ENCODE results near the gene ITPA.
"Not testable (repeated sequence)": the region's sequence is repeated elsewhere in the genome, so short reads cannot be mapped to it uniquely, and the experiment has no call there.

Gene ITPA

DNA sequence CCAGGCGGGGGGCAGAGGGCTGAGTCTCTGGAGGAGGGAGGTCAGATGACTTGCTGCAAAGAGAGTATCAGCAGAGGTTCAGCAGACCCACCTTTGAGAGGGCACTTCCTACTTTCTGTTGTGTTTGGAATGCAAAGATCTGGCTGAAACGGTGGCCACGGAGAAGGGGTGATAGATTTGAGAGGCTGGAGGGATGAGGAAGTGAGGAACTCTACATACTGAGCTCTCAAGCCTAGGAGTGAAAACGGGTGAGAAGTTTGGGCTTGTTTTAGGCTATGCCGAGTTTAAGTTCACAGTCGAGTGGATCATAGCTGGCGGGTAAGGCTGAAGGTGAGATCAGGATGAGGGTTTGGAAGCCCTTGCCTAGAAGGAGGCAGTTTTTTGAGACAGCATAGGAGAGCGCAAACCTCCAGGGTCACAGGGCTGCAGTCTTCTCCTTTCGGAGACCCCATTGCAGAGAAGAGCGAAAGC is 477 bp upstream of the ITPA start:
- no peak for DNase-seq (ENCODE audit: low read depth, low spot score)
- peaks cover 4% of the 10 kb centered on the region for H3K4me1 ChIP-seq (ENCODE audit: insufficient read depth, insufficient read length)
- H3K4me3 ChIP-seq (ENCODE audit: insufficient read length, low read depth): peak overlapping the region; percentile 56
- H3K36me3 ChIP-seq (ENCODE audit: insufficient read depth, insufficient read length, low read length): peaks cover 21% of the 10 kb centered on the region
- peak overlapping the region; percentile 83 for H3K9ac ChIP-seq (ENCODE audit: insufficient read length, low read depth)
- H3K27me3 ChIP-seq (ENCODE audit: insufficient read depth, insufficient read length): no peaks in the 10 kb centered on the region
- no peaks in the 10 kb centered on the region for H3K9me3 ChIP-seq (ENCODE audit: insufficient read depth, low read length)
- TF ChIP-seq SUZ12 (IDR thresholded peaks at IDR 0.05; ENCODE audit: extremely low read depth, insufficient read depth, insufficient read length) (no peak), ZNF274 (IDR thresholded peaks at IDR 0.05; ENCODE audit: low read depth, low read length) (no peak), YY1 (IDR thresholded peaks at IDR 0.05; ENCODE audit: insufficient read depth, insufficient read length) (no peak)

DNA sequence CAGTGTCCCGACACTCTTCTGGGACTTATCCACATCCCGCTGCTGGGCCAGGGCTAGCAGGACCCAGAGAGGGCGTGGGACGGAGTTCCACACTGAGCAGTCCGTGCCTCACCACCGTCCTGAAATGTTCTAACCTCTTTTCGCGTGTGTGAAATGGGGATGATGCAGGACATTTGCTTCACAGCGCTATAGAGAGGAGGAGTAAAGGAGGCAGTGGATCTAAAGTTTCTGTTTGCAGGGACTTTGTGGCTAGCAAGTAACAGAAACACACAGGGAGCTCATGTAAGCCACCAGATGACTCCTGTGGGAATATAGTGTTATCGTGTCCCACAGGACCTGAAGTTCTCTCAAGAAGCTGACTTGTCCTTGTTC is 634 bp downstream of the ITPA start:
- Histone ChIP-seq H3K4me1 (ENCODE audit: insufficient read depth, insufficient read length) (peaks cover 4% of the 10 kb centered on the region), H3K4me3 (ENCODE audit: insufficient read length, low read depth) (peak overlapping the region; percentile 56), H3K9ac (ENCODE audit: insufficient read length, low read depth) (peak overlapping the region; percentile 83), H3K9me3 (ENCODE audit: insufficient read depth, low read length) (no peaks in the 10 kb centered on the region), H3K36me3 (ENCODE audit: insufficient read depth, insufficient read length, low read length) (peaks cover 28% of the 10 kb centered on the region), H3K27me3 (ENCODE audit: insufficient read depth, insufficient read length) (no peaks in the 10 kb centered on the region)
- TF ChIP-seq SUZ12 (IDR thresholded peaks at IDR 0.05; ENCODE audit: extremely low read depth, insufficient read depth, insufficient read length) (no peak), ZNF274 (IDR thresholded peaks at IDR 0.05; ENCODE audit: low read depth, low read length) (no peak), YY1 (IDR thresholded peaks at IDR 0.05; ENCODE audit: insufficient read depth, insufficient read length) (no peak)
- no peak for DNase-seq (ENCODE audit: low read depth, low spot score)

DNA sequence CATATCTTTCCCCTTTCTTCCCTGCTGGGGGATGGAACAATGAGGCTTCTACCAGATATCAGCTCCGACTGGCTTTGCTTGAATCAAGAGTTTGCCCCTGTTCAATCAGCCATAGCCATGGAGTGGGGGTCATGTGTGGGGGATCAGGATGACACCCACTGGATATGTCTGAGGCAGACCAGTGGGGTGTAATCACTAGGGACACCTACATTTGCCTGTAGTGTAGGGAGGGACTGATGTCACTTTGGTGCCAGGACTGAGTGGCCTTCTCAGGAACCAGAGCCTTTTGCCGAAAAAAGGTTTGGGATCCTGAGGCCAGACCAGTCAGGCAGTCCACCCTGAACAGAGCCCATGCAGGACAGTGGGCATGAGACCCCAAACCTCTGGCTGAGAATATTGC is 1.0 kb downstream of the ITPA start:
- no peaks in the 10 kb centered on the region for H3K9me3 ChIP-seq (ENCODE audit: insufficient read depth, low read length)
- H3K4me3 ChIP-seq (ENCODE audit: insufficient read length, low read depth): peak overlapping the region; percentile 56
- DNase-seq (ENCODE audit: low read depth, low spot score): no peak
- no peaks in the 10 kb centered on the region for H3K27me3 ChIP-seq (ENCODE audit: insufficient read depth, insufficient read length)
- H3K4me1 ChIP-seq (ENCODE audit: insufficient read depth, insufficient read length): peaks cover 4% of the 10 kb centered on the region
- H3K36me3 ChIP-seq (ENCODE audit: insufficient read depth, insufficient read length, low read length): peaks cover 32% of the 10 kb centered on the region
- TF ChIP-seq ZNF274 (IDR thresholded peaks at IDR 0.05; ENCODE audit: low read depth, low read length): no peak
- no peak for TF ChIP-seq SUZ12 (IDR thresholded peaks at IDR 0.05; ENCODE audit: extremely low read depth, insufficient read depth, insufficient read length)
- peak overlapping the region; percentile 83 for H3K9ac ChIP-seq (ENCODE audit: insufficient read length, low read depth)

DNA sequence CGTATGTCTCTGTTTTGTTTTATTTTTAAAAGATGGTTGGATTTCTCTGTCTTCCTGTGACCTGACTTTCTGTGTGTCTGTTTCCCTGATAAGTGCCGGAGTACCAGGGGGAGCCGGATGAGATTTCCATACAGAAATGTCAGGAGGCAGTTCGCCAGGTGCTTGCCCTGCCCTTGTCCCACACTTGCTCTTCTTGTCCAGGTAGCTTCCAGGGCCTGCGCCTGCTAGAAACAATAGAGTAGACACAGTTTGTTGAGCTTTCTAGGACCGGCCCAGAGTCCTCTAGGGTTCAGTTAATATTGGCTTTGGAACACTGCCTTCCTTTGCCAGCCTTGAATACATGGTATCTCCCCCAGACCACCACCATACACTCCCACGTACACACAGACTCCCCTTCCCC is 3.9 kb downstream of the ITPA start:
- no peak for DNase-seq (ENCODE audit: low read depth, low spot score)

DNA sequence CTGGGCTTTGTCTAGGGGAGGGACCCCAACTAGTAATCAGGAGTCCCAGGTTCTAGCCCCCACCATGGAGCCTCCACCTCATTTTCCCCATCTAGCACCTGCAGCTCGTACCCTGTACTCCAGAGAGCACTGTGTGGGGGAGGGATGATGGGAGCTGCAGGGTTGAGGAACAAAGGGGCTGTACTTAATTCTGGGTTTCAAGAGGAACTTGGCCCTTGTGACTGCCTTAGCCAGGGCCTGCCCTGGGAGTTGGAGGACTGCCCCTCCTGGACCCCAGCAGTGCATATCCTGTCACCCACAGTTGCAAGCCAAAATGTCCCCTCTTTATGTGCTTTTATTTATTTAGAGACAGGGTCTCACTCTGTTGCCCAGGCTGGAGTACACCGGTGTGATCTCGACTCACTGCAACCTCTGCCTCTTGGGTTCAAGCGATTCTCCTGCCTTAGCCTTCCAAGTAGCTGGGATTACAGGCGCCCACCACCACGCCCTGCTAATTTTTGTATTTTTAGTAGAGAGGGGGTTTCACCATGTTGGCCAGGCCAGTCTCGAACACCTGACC is 6.1 kb downstream of the ITPA start:
- not testable (repeated sequence) for H3K9me3 ChIP-seq (ENCODE audit: insufficient read depth, low read length); H3K4me3 ChIP-seq (ENCODE audit: insufficient read length, low read depth); H3K27me3 ChIP-seq (ENCODE audit: insufficient read depth, insufficient read length); H3K4me1 ChIP-seq (ENCODE audit: insufficient read depth, insufficient read length); H3K9ac ChIP-seq (ENCODE audit: insufficient read length, low read depth); DNase-seq (ENCODE audit: low read depth, low spot score)
- H3K36me3 ChIP-seq (ENCODE audit: insufficient read depth, insufficient read length, low read length): peaks cover 51% of the 10 kb centered on the region

More for the DNA sequence above, 3.9 kb downstream of the ITPA start:
- peaks cover 6% of the 10 kb centered on the region for H3K4me1 ChIP-seq (ENCODE audit: insufficient read depth, insufficient read length)
- H3K9me3 ChIP-seq (ENCODE audit: insufficient read depth, low read length): no peaks in the 10 kb centered on the region
- no peak for TF ChIP-seq ZNF274 (IDR thresholded peaks at IDR 0.05; ENCODE audit: low read depth, low read length)
- TF ChIP-seq YY1 (IDR thresholded peaks at IDR 0.05; ENCODE audit: insufficient read depth, insufficient read length): no peak
- no peak for TF ChIP-seq SUZ12 (IDR thresholded peaks at IDR 0.05; ENCODE audit: extremely low read depth, insufficient read depth, insufficient read length)
- H3K27me3 ChIP-seq (ENCODE audit: insufficient read depth, insufficient read length): no peaks in the 10 kb centered on the region
- H3K36me3 ChIP-seq (ENCODE audit: insufficient read depth, insufficient read length, low read length): peaks cover 39% of the 10 kb centered on the region
- no peak overlapping the region for H3K9ac ChIP-seq (ENCODE audit: insufficient read length, low read depth)
- no peak overlapping the region for H3K4me3 ChIP-seq (ENCODE audit: insufficient read length, low read depth)

DNA sequence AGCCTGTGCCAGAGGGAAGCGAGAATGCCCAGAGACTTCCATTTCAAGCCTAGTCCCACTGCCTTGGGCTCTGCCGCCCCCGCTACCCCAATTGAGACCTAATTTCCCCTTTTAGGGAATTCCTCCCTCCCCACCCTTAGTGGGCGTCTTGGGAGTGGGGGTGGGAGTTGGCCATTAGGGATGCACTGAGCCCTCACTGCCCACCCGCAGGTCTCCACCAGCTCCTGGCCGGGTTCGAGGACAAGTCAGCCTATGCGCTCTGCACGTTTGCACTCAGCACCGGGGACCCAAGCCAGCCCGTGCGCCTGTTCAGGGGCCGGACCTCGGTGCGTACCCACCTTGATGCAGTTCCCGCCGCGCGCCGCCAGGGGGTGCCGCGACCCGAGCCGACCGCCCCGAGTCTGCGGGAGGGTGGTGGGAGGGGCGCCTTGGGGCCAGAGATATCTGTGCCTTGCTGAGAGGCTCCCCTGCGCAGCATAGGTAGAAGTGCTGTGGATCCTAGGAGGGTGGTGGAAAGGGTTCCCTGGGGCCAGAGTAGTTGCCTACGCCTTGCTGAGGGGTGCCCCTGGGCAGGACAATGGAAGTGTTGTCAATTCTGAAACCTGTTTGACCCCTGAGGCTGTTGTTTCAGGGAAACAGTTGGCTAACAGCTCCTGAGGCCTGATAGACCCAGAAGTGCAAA is 9.2 kb downstream of the ITPA start:
- Histone ChIP-seq H3K36me3 (ENCODE audit: insufficient read depth, insufficient read length, low read length) (peaks cover 69% of the 10 kb centered on the region), H3K4me3 (ENCODE audit: insufficient read length, low read depth) (no peak overlapping the region), H3K9me3 (ENCODE audit: insufficient read depth, low read length) (no peaks in the 10 kb centered on the region), H3K27me3 (ENCODE audit: insufficient read depth, insufficient read length) (no peaks in the 10 kb centered on the region), H3K9ac (ENCODE audit: insufficient read length, low read depth) (peak overlapping the region; percentile 50), H3K4me1 (ENCODE audit: insufficient read depth, insufficient read length) (peaks cover 7% of the 10 kb centered on the region)
- DNase-seq (ENCODE audit: low read depth, low spot score): no peak
- TF ChIP-seq YY1 (IDR thresholded peaks at IDR 0.05; ENCODE audit: insufficient read depth, insufficient read length) (no peak), ZNF274 (IDR thresholded peaks at IDR 0.05; ENCODE audit: low read depth, low read length) (no peak), SUZ12 (IDR thresholded peaks at IDR 0.05; ENCODE audit: extremely low read depth, insufficient read depth, insufficient read length) (no peak)

DNA sequence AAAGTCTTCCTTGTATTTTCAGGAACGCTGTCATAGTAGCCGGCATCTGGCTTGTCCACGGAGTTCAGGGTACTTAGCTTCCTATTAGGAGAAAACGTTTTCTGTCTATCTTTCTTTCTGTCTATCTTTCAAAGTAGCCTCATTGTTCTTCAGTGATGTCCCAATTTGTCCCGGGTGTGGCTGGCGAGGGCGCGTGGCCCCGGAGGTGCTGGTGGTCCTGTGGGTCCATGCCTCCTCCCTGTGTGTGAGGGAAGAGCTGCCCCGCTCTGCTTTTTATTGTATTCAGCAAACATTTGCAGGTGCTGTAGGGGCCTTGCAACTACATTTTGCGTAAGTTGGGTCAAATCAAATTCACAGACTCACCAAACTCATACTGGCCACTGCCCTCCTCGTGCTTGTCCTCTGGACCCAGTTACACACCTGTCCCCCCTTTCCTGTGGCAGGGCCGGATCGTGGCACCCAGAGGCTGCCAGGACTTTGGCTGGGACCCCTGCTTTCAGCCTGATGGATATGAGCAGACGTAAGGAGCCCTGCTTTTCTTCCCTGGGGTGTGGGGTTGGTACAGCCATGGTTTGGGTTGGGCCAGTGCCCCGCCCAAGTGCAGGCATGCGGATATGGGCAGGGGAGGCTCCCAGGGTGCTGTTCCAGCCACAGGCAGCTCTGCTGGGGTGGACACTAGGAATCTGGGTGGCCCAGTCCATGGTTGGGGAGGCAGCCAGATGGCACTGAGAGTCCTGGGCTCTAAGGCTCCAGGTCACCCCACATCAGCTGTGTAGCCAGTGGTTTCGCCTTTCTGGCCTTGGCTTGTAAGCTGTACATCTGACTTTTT is 12.3 kb downstream of the ITPA start:
- Histone ChIP-seq H3K36me3 (ENCODE audit: insufficient read depth, insufficient read length, low read length) (peaks cover 64% of the 10 kb centered on the region), H3K9me3 (ENCODE audit: insufficient read depth, low read length) (no peaks in the 10 kb centered on the region), H3K4me1 (ENCODE audit: insufficient read depth, insufficient read length) (peaks cover 11% of the 10 kb centered on the region), H3K27me3 (ENCODE audit: insufficient read depth, insufficient read length) (no peaks in the 10 kb centered on the region), H3K4me3 (ENCODE audit: insufficient read length, low read depth) (no peak overlapping the region), H3K9ac (ENCODE audit: insufficient read length, low read depth) (no peak overlapping the region)
- no peak for DNase-seq (ENCODE audit: low read depth, low spot score)
- no peak for TF ChIP-seq ZNF274 (IDR thresholded peaks at IDR 0.05; ENCODE audit: low read depth, low read length)
- TF ChIP-seq SUZ12 (IDR thresholded peaks at IDR 0.05; ENCODE audit: extremely low read depth, insufficient read depth, insufficient read length): no peak
- TF ChIP-seq YY1 (IDR thresholded peaks at IDR 0.05; ENCODE audit: insufficient read depth, insufficient read length): no peak
